ENCODE measurements around the gene MOB3B. TPM values are rescaled to one million over a fixed set of nuclear protein-coding genes. Genes with fewer than 3 reads are reported as not detected.

MOB3B gene
- total RNA-seq, 1 donor from 2014 or later: 0.94 TPM

DNA sequence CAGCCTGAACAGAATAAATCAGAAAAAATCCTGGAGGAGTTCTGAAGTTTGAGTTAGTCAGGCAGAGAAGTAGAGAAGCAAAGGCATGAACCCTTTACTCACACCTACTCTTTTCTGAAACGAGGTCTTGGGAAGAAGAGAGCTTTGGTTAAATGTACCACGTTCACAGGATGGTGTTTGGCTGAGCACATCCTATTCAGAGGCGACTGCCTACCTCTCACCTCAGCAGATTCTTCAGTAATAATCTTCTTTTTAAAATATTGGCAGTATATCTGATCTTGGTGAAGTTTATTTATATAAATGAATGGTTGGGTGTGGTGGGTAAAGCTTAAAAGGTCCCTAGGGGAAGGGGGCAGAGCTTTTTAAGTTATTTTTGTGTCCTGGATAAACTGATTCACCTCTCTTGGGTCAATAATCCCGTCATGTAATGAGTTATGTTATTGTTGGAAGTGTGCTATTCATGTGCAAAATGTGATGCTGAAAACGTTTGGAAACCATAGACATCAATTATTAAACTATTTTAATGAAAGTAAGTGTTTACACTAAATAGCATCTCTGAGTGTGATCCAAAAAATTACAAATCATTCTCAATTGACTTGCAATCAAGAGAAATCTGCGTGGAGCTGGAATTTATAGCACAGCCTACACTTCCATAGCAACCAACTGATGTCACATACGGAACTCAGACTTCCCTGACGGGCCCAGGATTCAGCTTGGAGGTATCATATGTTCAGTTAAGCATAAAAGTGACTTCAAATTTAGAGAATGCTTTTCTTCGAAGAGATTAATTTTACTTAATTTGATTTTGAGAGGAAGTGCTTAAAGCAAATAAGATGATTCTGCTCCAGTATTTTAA is 138.3 kb downstream of the MOB3B start:
- Mint-ChIP-seq H3K9me3 (no peaks in the 10 kb centered on the region), H3K27me3 (ENCODE audit: low read depth) (peaks cover 26% of the 10 kb centered on the region), H3K4me3 (ENCODE audit: low read depth) (no peak overlapping the region), H3K36me3 (ENCODE audit: low read depth) (no peaks in the 10 kb centered on the region), H3K27ac (no peak overlapping the region), H3K4me1 (ENCODE audit: low read depth) (no peaks in the 10 kb centered on the region)
- intact Hi-C loops (cut with micrococcal nuclease): no loop called here
- no peak for DNase-seq (ENCODE audit: low spot score)

DNA sequence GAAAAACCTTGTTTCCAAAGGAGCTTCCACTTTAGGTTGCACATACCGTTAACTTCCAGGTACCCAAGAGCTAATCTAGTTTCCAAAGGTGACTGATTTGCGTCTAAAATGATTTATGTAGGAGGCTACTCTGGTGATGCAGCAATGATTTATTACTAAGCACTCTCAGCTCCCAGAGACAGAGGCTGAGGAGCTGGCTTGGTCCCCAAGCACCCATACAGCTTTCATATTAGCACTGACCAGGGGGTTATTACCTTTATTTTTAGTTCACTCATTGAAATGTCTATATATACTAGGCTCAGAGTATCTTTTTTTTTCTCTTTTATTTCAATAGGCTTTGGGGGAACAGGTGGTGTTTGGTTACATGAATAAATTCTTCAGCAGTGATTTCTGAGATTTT is 141.5 kb downstream of the MOB3B start:
- H3K36me3 Mint-ChIP-seq (ENCODE audit: low read depth): no peaks in the 10 kb centered on the region
- no peaks in the 10 kb centered on the region for H3K9me3 Mint-ChIP-seq
- H3K27ac Mint-ChIP-seq: no peak overlapping the region
- intact Hi-C loops (cut with micrococcal nuclease): loop anchor here (5.0 kb wide), 1 partner anchor 56 kb away; no protein-coding TSS in a partner anchor
- peaks cover 25% of the 10 kb centered on the region for H3K27me3 Mint-ChIP-seq (ENCODE audit: low read depth)
- DNase-seq (ENCODE audit: low spot score): no peak
- no peaks in the 10 kb centered on the region for H3K4me1 Mint-ChIP-seq (ENCODE audit: low read depth)
- no peak overlapping the region for H3K4me3 Mint-ChIP-seq (ENCODE audit: low read depth)

DNA sequence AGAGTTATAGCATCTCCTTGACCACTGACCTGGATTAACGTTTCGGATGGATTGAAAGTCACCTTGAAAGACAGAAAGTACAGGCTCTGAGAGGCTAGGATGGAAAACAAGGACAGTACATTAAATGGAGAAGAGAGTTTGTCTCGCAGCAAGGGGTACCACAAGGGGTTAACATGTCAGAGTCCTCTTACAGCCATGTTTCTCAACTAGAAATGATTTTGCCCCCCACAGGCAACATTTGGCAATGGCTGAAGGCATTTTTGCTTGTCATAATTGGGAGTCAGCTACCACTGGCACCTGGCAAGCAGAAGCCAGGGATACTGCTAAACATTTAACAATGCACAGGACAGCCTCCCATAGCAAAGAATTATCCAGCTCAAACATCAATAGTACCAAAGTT is 141.9 kb downstream of the MOB3B start:
- Mint-ChIP-seq H3K27me3 (ENCODE audit: low read depth) (peaks cover 25% of the 10 kb centered on the region), H3K4me3 (ENCODE audit: low read depth) (no peak overlapping the region), H3K36me3 (ENCODE audit: low read depth) (no peaks in the 10 kb centered on the region), H3K4me1 (ENCODE audit: low read depth) (no peaks in the 10 kb centered on the region), H3K27ac (no peak overlapping the region), H3K9me3 (no peaks in the 10 kb centered on the region)
- no peak for DNase-seq (ENCODE audit: low spot score)
- intact Hi-C loops (cut with micrococcal nuclease): loop anchor here (5.0 kb wide), 1 partner anchor 55 kb away; no protein-coding TSS in a partner anchor

DNA sequence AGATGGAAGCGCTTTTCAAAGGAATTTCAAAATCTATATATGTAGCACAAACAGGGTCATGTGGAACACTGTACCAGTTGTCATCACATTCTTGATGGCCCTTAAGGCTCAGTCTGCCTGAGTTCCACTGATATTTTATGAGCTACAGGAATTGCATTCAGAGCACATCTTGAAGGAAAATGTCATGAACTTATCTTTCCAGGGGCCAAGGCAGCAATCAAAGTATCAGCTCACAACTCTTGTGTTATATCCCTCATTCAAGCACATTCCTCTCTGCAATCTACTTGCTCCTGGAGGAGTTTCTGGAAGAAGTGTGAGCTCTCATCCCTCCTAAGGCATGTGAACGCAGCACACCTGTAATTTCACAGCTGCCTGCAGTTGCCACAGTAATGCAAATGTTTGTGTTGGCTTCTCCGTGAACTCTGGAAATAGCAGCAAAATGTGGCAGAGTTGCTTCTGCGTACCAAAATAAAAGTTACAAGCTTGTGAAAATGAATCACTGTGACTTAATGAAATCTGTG is 143.0 kb downstream of the MOB3B start:
- intact Hi-C loops (cut with micrococcal nuclease): loop anchor here (5.0 kb wide), 1 partner anchor 54 kb away; no protein-coding TSS in a partner anchor
- no peak overlapping the region for H3K4me3 Mint-ChIP-seq (ENCODE audit: low read depth)

DNA sequence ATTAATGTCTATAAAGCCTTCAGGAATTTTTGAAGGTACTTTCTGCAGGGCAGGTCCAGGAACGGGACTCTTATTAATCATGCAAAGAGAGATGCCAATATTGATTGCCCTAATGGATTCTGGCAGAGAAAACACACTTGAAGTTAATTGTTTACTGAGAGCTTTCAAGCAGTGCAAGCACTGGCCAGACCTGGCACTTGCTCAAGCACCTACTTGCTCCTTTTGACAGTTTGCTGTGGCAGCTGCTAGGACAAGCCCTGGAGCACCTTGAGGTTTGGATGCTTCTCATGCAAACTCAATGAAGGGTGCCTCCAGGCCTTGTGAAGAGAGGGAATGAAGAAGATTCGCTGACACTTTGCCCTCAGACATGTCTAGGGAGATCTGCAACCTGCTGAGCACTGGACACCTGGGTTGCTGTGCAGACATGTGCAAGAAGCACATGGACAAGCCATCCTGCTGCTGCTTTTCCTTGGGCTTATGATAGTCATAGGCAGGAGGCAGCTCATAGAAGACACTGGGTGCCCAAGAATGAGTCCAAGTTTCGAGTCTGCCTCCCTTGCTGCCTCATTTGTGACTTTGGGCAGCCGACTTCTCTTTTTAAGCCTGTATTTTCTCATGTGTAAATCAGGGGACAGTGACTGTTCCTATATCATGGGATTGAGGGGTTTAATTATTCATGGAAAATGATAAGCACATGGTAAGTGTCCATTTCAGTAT is 143.8 kb downstream of the MOB3B start:
- Mint-ChIP-seq H3K4me3 (ENCODE audit: low read depth) (no peak overlapping the region), H3K9me3 (no peaks in the 10 kb centered on the region), H3K27ac (no peak overlapping the region), H3K27me3 (ENCODE audit: low read depth) (peaks cover 21% of the 10 kb centered on the region), H3K36me3 (ENCODE audit: low read depth) (no peaks in the 10 kb centered on the region), H3K4me1 (ENCODE audit: low read depth) (no peaks in the 10 kb centered on the region)
- no peak for DNase-seq (ENCODE audit: low spot score)
- intact Hi-C loops (cut with micrococcal nuclease): loop anchor here (5.0 kb wide), 1 partner anchor 53 kb away; no protein-coding TSS in a partner anchor

More for the DNA sequence above, 143.0 kb downstream of the MOB3B start:
- no peak for DNase-seq (ENCODE audit: low spot score)
- no peaks in the 10 kb centered on the region for H3K4me1 Mint-ChIP-seq (ENCODE audit: low read depth)
- no peak overlapping the region for H3K27ac Mint-ChIP-seq
- no peaks in the 10 kb centered on the region for H3K36me3 Mint-ChIP-seq (ENCODE audit: low read depth)
- no peaks in the 10 kb centered on the region for H3K9me3 Mint-ChIP-seq
- peaks cover 21% of the 10 kb centered on the region for H3K27me3 Mint-ChIP-seq (ENCODE audit: low read depth)

DNA sequence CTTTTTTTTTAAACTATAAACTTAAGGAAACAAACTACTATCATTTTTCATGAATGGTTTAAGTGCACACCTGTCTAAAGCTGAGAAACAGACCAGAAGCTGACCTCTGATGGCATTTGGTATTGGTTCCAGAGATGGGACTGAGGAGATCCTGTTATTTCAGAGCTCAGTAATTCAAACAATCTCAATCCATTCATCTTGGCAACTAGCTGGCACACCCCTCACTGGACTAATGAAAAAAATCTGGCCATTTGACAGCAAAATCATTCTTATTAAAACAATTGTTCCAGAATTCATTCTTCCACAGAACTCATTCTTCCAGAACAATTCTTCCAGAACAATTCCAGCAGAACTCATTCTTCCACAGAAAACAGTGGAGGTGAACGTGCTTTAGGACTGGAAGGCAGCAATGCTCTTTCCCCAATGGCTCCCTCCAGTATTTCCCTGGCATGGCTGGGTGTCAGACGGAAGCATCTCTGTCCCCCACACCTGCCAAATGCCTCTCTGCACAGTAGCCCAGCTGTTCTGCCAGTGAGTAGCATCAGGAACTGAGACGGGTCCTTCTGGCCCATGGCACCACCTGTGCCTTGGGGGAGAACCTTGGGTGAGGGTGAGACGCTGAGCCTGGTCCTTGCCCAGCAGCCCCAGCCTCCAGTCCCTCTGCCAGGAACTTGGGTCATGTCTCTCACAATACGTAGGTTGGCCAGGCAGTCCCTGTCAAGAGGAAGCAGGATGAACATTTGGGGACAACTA is 145.2 kb downstream of the MOB3B start:
- no peaks in the 10 kb centered on the region for H3K9me3 Mint-ChIP-seq
- peaks cover 21% of the 10 kb centered on the region for H3K27me3 Mint-ChIP-seq (ENCODE audit: low read depth)
- H3K36me3 Mint-ChIP-seq (ENCODE audit: low read depth): no peaks in the 10 kb centered on the region
- DNase-seq (ENCODE audit: low spot score): no peak
- H3K4me3 Mint-ChIP-seq (ENCODE audit: low read depth): no peak overlapping the region
- intact Hi-C loops (cut with micrococcal nuclease): loop anchor here (5.0 kb wide), 1 partner anchor 52 kb away; no protein-coding TSS in a partner anchor
- H3K27ac Mint-ChIP-seq: no peak overlapping the region
- peaks cover 1% of the 10 kb centered on the region for H3K4me1 Mint-ChIP-seq (ENCODE audit: low read depth)

DNA sequence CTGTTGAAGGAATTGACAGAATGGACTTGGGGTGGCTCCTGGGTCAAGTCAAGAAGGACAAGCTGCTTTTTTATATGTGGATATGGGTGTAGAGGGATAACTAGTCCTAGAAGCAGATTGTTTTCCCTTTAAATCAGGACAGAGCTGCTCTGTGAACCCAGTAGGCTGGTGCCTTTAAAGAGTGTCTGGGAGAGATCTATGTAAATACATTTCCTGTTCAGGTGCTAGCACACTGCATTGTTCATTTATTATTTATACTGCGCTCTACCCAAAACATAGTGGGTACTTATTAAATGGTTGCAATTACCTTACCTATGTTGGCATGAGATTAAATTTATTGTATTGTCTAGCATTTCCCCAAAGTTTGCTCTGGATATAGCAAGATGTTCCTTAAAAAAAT is 146.1 kb downstream of the MOB3B start:
- intact Hi-C loops (cut with micrococcal nuclease): no loop called here
- Mint-ChIP-seq H3K27ac (no peak overlapping the region), H3K27me3 (ENCODE audit: low read depth) (peaks cover 15% of the 10 kb centered on the region), H3K4me3 (ENCODE audit: low read depth) (no peak overlapping the region), H3K9me3 (no peaks in the 10 kb centered on the region), H3K36me3 (ENCODE audit: low read depth) (no peaks in the 10 kb centered on the region), H3K4me1 (ENCODE audit: low read depth) (peaks cover 10% of the 10 kb centered on the region)
- no peak for DNase-seq (ENCODE audit: low spot score)

DNA sequence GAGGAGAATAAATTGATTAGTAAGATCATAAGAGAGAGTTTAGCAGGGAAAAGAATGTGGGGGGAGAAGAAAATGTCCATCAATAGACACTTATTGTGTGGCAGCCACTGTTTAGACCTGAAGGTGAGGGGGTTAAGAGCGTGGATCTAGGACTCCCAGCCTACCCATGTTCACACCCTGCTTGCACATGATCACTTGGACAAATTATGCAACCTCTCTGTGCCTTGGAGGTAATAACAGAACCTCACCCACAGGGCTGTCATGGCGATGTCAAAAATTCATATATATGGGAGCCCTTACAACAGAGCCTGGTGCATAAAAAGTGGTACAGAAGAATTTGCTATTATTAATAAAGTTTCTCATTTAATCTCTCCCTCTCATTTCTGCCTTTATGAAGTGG is 146.6 kb downstream of the MOB3B start:
- H3K36me3 Mint-ChIP-seq (ENCODE audit: low read depth): no peaks in the 10 kb centered on the region
- H3K27ac Mint-ChIP-seq: no peak overlapping the region
- intact Hi-C loops (cut with micrococcal nuclease): no loop called here
- DNase-seq (ENCODE audit: low spot score): no peak
- no peaks in the 10 kb centered on the region for H3K9me3 Mint-ChIP-seq
- peaks cover 15% of the 10 kb centered on the region for H3K27me3 Mint-ChIP-seq (ENCODE audit: low read depth)
- no peak overlapping the region for H3K4me3 Mint-ChIP-seq (ENCODE audit: low read depth)
- H3K4me1 Mint-ChIP-seq (ENCODE audit: low read depth): peaks cover 15% of the 10 kb centered on the region

DNA sequence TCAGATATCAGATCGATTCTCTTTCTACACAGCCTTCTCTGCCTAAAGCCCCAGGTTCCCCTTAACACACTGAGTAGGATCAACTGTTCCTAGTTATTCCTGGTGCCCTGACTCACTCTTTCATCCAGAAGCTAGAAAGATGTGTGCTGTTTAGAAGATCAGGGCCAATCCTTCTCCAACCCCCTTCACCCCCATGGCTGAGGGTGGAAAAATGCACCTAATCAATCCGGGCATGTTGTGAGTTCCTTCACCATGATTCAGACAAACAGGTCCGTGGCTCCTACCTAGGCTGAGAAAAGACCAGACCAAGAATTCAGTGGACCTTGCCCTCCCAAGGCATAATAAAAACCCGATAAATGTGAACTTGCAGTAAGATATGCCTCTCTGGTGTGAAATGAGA is 147.3 kb downstream of the MOB3B start:
- intact Hi-C loops (cut with micrococcal nuclease): no loop called here
- Mint-ChIP-seq H3K27me3 (ENCODE audit: low read depth) (peaks cover 13% of the 10 kb centered on the region), H3K36me3 (ENCODE audit: low read depth) (no peaks in the 10 kb centered on the region), H3K4me1 (ENCODE audit: low read depth) (peaks cover 18% of the 10 kb centered on the region), H3K9me3 (no peaks in the 10 kb centered on the region), H3K27ac (no peak overlapping the region), H3K4me3 (ENCODE audit: low read depth) (no peak overlapping the region)
- DNase-seq (ENCODE audit: low spot score): no peak

DNA sequence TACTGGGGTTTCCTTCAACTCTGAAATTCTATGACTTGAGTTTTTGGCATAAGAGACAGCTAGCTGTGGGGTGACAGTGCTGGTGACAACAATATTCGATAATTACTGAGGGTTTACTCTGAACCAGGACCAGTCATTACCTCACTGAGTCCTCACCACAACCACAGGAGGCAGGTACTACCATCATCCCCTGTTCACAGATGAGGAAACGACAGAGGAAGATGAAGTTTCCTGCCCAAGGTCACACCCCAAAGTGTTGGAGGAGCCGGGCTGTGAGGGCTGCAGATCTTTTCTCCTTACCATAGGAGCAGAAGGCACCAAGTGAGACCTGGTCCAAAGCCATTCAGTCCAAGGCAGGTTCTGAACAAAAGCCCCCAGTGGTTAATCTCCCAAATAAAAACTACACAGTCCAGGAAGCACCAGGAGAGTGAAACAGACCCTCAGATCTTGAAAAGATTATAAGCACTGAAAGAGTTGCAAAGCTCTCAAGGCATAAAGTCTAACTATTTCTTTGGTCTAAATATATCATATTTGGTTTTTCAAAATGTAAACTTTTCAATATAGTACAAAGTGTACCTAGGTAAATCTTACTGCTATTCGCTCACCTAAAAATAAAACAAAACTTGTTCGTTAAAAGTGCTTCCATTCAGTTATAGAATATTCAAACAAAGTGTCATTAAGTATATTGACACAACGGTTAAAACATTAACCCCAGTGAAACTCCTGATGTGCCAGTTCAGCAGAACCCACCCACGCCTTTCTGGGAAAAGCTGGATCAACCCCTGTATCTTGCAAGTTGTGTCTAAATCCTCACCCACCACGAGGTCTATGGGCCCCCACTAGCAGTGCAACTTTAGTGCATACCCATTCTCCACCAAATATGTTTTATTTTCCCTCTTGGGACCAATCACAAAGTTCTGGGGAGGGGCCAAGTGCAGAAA is 150.0 kb downstream of the MOB3B start:
- H3K27ac Mint-ChIP-seq: no peak overlapping the region
- peaks cover 18% of the 10 kb centered on the region for H3K4me1 Mint-ChIP-seq (ENCODE audit: low read depth)
- no peak overlapping the region for H3K4me3 Mint-ChIP-seq (ENCODE audit: low read depth)
- peak; percentile 37 for DNase-seq (ENCODE audit: low spot score)
- H3K27me3 Mint-ChIP-seq (ENCODE audit: low read depth): peaks cover 10% of the 10 kb centered on the region
- H3K36me3 Mint-ChIP-seq (ENCODE audit: low read depth): no peaks in the 10 kb centered on the region
- H3K9me3 Mint-ChIP-seq: no peaks in the 10 kb centered on the region
- intact Hi-C loops (cut with micrococcal nuclease): loop anchor here (1.0 kb wide), 2 partner anchors 13 to 194 kb away; partner anchors contain the start of gene C9orf72

DNA sequence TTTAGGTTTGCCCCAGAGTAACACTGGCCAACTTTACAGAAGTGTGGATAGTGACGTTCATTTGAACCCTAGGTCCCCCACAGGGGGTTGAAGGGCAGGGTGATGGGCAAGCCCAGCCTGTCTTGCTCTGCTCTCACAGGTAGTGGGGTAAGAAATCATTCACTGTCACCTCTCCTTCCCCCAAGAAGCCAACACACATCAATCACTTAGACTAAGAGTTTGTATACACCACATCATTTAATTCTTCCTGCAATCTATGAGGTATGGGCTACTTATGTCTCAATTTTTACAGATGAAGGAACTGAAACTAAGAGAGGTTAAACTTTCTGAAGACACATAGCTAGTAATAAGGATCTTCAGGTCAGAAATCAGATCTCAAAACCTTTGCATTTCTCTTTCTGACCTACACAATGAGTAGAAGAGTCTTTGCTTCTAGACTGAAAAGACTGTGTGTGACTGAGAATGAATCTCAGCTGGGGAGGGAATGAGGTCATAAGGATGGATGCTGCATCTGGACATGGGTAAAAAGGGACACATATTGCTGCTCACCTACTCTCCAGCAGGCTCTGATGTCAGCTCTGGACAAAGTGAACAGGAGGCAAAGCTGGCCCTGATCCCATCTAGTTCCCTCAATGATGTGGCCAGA is 151.7 kb downstream of the MOB3B start:
- H3K4me3 Mint-ChIP-seq (ENCODE audit: low read depth): no peak overlapping the region
- DNase-seq (ENCODE audit: low spot score): no peak
- H3K27ac Mint-ChIP-seq: no peak overlapping the region
- H3K4me1 Mint-ChIP-seq (ENCODE audit: low read depth): peaks cover 18% of the 10 kb centered on the region
- intact Hi-C loops (cut with micrococcal nuclease): no loop called here
- no peaks in the 10 kb centered on the region for H3K36me3 Mint-ChIP-seq (ENCODE audit: low read depth)
- H3K27me3 Mint-ChIP-seq (ENCODE audit: low read depth): peaks cover 11% of the 10 kb centered on the region
- no peaks in the 10 kb centered on the region for H3K9me3 Mint-ChIP-seq

All from activated T-helper 2 cell treated with anti-CD3 and anti-CD28 coated beads, Interferon-gamma antibody, Interleukin-2, Interleukin-4, amounts not matched to agents 10 μg/mL and 5 μg/mL and 100 μg/mL, durations not matched to agents 14 hours and 24 hours and 36 hours (primary cell).